SK-N-SH (cell line): ENCODE measurements around the gene POU3F3. TPM values are rescaled to one million over a fixed set of nuclear protein-coding genes. Genes with fewer than 3 reads are reported as not detected.

Source experiments
- CTCF ChIA-PET: fragments of 300-600, 350-600 bp; formaldehyde crosslinking; extraction: SDS; loops from one replicate; lab custom pipeline; 2021; lab: Yijun Ruan, JAX
- POLR2A ChIA-PET: fragments of 350-600 bp; sonication (Branson Sonifier 250); formaldehyde crosslinking; extraction: SDS; loops from one replicate; lab custom pipeline; 2020; ENCODE audit warnings: antibody characterized with exemption, inconsistent platforms; lab: Yijun Ruan, JAX
- DNase-seq: peaks from one replicate; pipeline ENCODE4 v3.0.0; 2012
- H2AFZ ChIP-seq: fragments of 200-600 bp; sonication (generic); 2 replicates; pipeline ENCODE4 v1.8.1; 2016; ENCODE audit warnings: antibody characterized with exemption, mild to moderate bottlenecking, low read depth
- H3F3A ChIP-seq: fragments of 200-600 bp; sonication (generic); replicated peaks from 2 replicates; pipeline ENCODE3; 2016; ENCODE audit warnings: antibody characterized with exemption, mild to moderate bottlenecking; ENCODE audit not compliant: insufficient read depth
- H3K27ac ChIP-seq, 2 experiments: fragments of 200-500 bp in 1 of 2; fragments of 200-600 bp in 1 of 2; sonication (Bioruptor generic) in 1 of 2; sonication (generic), shearing (Covaris generic) in 1 of 2; 2 replicates each; pipeline versions ENCODE4 v1.5.1 to v1.6.1; 2014 to 2016; ENCODE audit warnings: low read depth in 2 of 2, inconsistent platforms in 1 of 2, low read length in 1 of 2, mild to moderate bottlenecking in 1 of 2, mixed read lengths in 1 of 2
- H3K27me3 ChIP-seq: fragments of 200-600 bp; sonication (generic), shearing (Covaris generic); 2 replicates; pipeline ENCODE4 v1.6.1; 2016; ENCODE audit warnings: mixed run types; ENCODE audit not compliant: insufficient read depth
- H3K36me3 ChIP-seq, 2 experiments: fragments of 200-500 bp in 1 of 2; fragments of 200-600 bp in 1 of 2; sonication (Bioruptor generic) in 1 of 2; sonication (generic) in 1 of 2; replicated peaks in 1 of 2; 2 replicates each; pipeline versions ENCODE3 to v1.5.1; 2014 to 2016; ENCODE audit warnings: low read length in 1 of 2, mild to moderate bottlenecking in 1 of 2; ENCODE audit not compliant: insufficient read depth in 2 of 2, control insufficient read depth in 1 of 2
- H3K4me1 ChIP-seq, 2 experiments: fragments of 200-500 bp in 1 of 2; fragments of 200-600 bp in 1 of 2; sonication (Bioruptor generic) in 1 of 2; sonication (generic), shearing (Covaris generic) in 1 of 2; 2 replicates each; pipeline versions ENCODE4 v1.5.1 to v1.6.1; 2014 to 2016; ENCODE audit warnings: low read depth in 1 of 2, low read length in 1 of 2, mixed run types in 1 of 2; ENCODE audit not compliant: insufficient read depth in 2 of 2, control insufficient read depth in 1 of 2
- H3K4me2 ChIP-seq: fragments of 200-600 bp; sonication (generic), shearing (Covaris generic); 2 replicates; pipeline ENCODE4 v1.6.1; 2017; ENCODE audit warnings: mixed run types
- H3K4me3 ChIP-seq, 2 experiments: fragments of 200-500 bp in 1 of 2; fragments of 200-600 bp in 1 of 2; sonication (Bioruptor generic) in 1 of 2; sonication (generic), shearing (Covaris generic) in 1 of 2; 2 replicates each; pipeline versions ENCODE4 v1.5.1 to v1.8.1; 2014 to 2016; ENCODE audit warnings: low read depth in 2 of 2, inconsistent platforms in 1 of 2, low read length in 1 of 2, mild to moderate bottlenecking in 1 of 2, mixed read lengths in 1 of 2, moderate library complexity in 1 of 2
- H3K79me2 ChIP-seq: fragments of 200-600 bp; sonication (generic); 2 replicates; pipeline ENCODE4 v1.8.1; 2017; ENCODE audit warnings: mild to moderate bottlenecking; ENCODE audit not compliant: insufficient read depth
- H3K9ac ChIP-seq: fragments of 200-600 bp; sonication (generic); 2 replicates; pipeline ENCODE4 v1.6.1; 2017; ENCODE audit warnings: mixed run types
- H3K9me2 ChIP-seq: fragments of 200-600 bp; sonication (generic); 2 replicates; pipeline ENCODE4 v1.6.1; 2017; ENCODE audit warnings: mixed run types
- H3K9me3 ChIP-seq: fragments of 200-600 bp; sonication (generic); 2 replicates; pipeline ENCODE4 v1.6.1; 2017; ENCODE audit warnings: mixed run types, mild to moderate bottlenecking, moderate library complexity
- H4K20me1 ChIP-seq: fragments of 200-600 bp; sonication (generic); 2 replicates; pipeline ENCODE4 v1.6.1; 2017; ENCODE audit warnings: mild to moderate bottlenecking, mixed run types; ENCODE audit not compliant: insufficient read depth
- CTCF ChIP-seq: fragments of 200-600 bp; sonication (generic); IDR thresholded peaks from 2 replicates; pipeline ENCODE4 v1.6.1; 2017; ENCODE audit warnings: antibody characterized with exemption, mild to moderate bottlenecking, moderate library complexity
- EP300 ChIP-seq, 2 experiments: IDR thresholded peaks; 2 replicates each; pipeline versions ENCODE4 v1.4.0 to v1.6.1; 2012; ENCODE audit warnings: borderline replicate concordance in 1 of 2, low read depth in 1 of 2, low read length in 1 of 2
- FOXM1 ChIP-seq: IDR thresholded peaks from 2 replicates; pipeline ENCODE4 v1.4.0; 2012; ENCODE audit warnings: low read depth, mild to moderate bottlenecking
- GATA2 ChIP-seq: sonication (generic); formaldehyde crosslinking; IDR thresholded peaks from 2 replicates; pipeline ENCODE4 v1.5.0; 2020; ENCODE audit warnings: mild to moderate bottlenecking, missing genetic modification reagents
- JUND ChIP-seq: IDR thresholded peaks from 2 replicates; pipeline ENCODE4 v1.4.0; 2012
- NFIC ChIP-seq: IDR thresholded peaks from 2 replicates; pipeline ENCODE4 v1.4.0; 2012; ENCODE audit warnings: borderline replicate concordance
- NRF1 ChIP-seq: IDR thresholded peaks from 2 replicates; pipeline ENCODE4 v1.6.1; 2012; ENCODE audit warnings: low read depth, mild to moderate bottlenecking, low read length
- RCOR1 ChIP-seq: fragments of 150-350 bp; IDR thresholded peaks from 2 replicates; pipeline ENCODE4 v1.6.1; 2017; ENCODE audit warnings: antibody characterized with exemption, low read length
- SMC3 ChIP-seq: IDR thresholded peaks from 2 replicates; pipeline ENCODE4 v1.6.1; 2012; ENCODE audit warnings: low read depth, low read length, improper control_type of control experiment
- TEAD4 ChIP-seq: IDR thresholded peaks from 2 replicates; pipeline ENCODE4 v1.4.0; 2012; ENCODE audit warnings: mild to moderate bottlenecking, borderline replicate concordance; ENCODE audit not compliant: insufficient read depth
- USF2 ChIP-seq: fragments of 150-350 bp; IDR thresholded peaks from 2 replicates; pipeline ENCODE4 v1.6.1; 2017; ENCODE audit warnings: antibody characterized with exemption, low read length, low read depth, borderline replicate concordance
- YY1 ChIP-seq: IDR thresholded peaks from 2 replicates; pipeline ENCODE4 v1.4.0; 2012; ENCODE audit warnings: low read depth, mild to moderate bottlenecking
- ZBTB33 ChIP-seq: IDR thresholded peaks from 2 replicates; pipeline ENCODE4 v1.4.0; 2012; ENCODE audit warnings: low read depth, borderline replicate concordance
- WGBS: methylation state at CpG from one replicate; pipeline ENCODE4 v1.1.6; 2017; ENCODE audit warnings: low lambda C conversion rate; 5-methylcytosine and 5-hydroxymethylcytosine counted together
- polyA plus RNA-seq, 3 experiments: library from polyadenylated mRNA; depleted of rRNA; stranded (reverse); fragments of >200 nt; gene quantifications; 2 replicates each; pipeline ENCODE4 v1.2.3, GENCODE V29; 2012

The POU3F3 gene
- polyA plus RNA-seq, 1 of the 3 experiments (the other 2 are of a cell fraction): not detected

GRCh38 chr2:104871649-104871971 lies 17.7 kb downstream of the POU3F3 start:
- H3K79me2 ChIP-seq: no peaks in the 10 kb centered on the region
- no peak overlapping the region for H3K4me2 ChIP-seq
- H3K9me3 ChIP-seq: no peaks in the 10 kb centered on the region
- no peak overlapping the region for H3K4me3 ChIP-seq
- no peak for TF ChIP-seq FOXM1
- TF ChIP-seq NFIC: no peak
- no peak for TF ChIP-seq EP300 (IDR thresholded peaks at IDR 0.05; ENCODE audit: borderline replicate concordance in 1 of 2, low read depth in 1 of 2, low read length in 1 of 2)
- no peak for TF ChIP-seq TEAD4
- no peak for TF ChIP-seq RCOR1
- no peak for TF ChIP-seq USF2
- no peak for TF ChIP-seq ZBTB33
- no peak for TF ChIP-seq GATA2 (CRISPR knock-in tag)
- TF ChIP-seq JUND: no peak
- no peak for TF ChIP-seq YY1
- TF ChIP-seq SMC3: no peak
- no peak for TF ChIP-seq CTCF
- TF ChIP-seq NRF1: no peak
- no peak overlapping the region for H2AFZ ChIP-seq
- H3K27ac ChIP-seq: no peak overlapping the region
- no peaks in the 10 kb centered on the region for H3K36me3 ChIP-seq
- H3F3A ChIP-seq: no peaks in the 10 kb centered on the region
- H3K9ac ChIP-seq: no peak overlapping the region
- H3K9me2 ChIP-seq: no peaks in the 10 kb centered on the region
- peaks cover 35% of the 10 kb centered on the region for H3K27me3 ChIP-seq
- WGBS: 33% methylated on average over 6 of the region's 8 CpGs
- ChIA-PET POLR2A (no interaction called here), CTCF (interaction anchor here (1.3 to 4.0 kb wide), 4 partner anchors 12 to 838 kb away, joined by 4 to 21 read pairs (median 6); no protein-coding TSS in a partner anchor)
- no peaks in the 10 kb centered on the region for H4K20me1 ChIP-seq
- H3K4me1 ChIP-seq: peaks cover 0 to 3% of the 10 kb centered on the region in 2 experiments; a peak in 1 of 4 replicates
- DNase-seq: no peak
